ENCODE data around the gene ISX. TPM values are rescaled to one million over a fixed set of nuclear protein-coding genes. Genes with fewer than 3 reads are reported as not detected.

The ISX gene
- total RNA-seq, 4 donors from 2014 or later, result 0.34 TPM; not detected in 3

- no peaks in the 10 kb centered on the region for H3K4me1 ChIP-seq
- ATAC-seq (no peak), DNase-seq (no peak)
- in situ Hi-C loops (cut with MboI; ENCODE audit: low sequenced_read_pairs in 4 of 4) (no loop called here), intact Hi-C loops (cut with DNase I; ENCODE audit: low total_unique reads) (no loop called here)
- H3K4me3 ChIP-seq, result no peak overlapping the region
- H3K27me3 ChIP-seq, result peaks cover 0 to 6% (median 0%) of the 10 kb centered on the region in 3 donors
- H3K36me3 ChIP-seq, result no peaks in the 10 kb centered on the region
- no peak overlapping the region for H3K27ac ChIP-seq
- no peaks in the 10 kb centered on the region for H3K9me3 ChIP-seq
- no peak for TF ChIP-seq CTCF (IDR thresholded peaks at IDR 0.05 in 4 of 5, conservative IDR thresholded peaks at IDR 0.05 in 1 of 5)
- no peak for TF ChIP-seq POLR2A (IDR thresholded peaks at IDR 0.05)
These were observed 38.5 kb downstream of the ISX start for GRCh38 chr22:35104491-35104890.

GRCh38 chr22:35109616-35110015 is 43.7 kb downstream of the ISX start:
- in situ Hi-C loops (cut with MboI; ENCODE audit: low sequenced_read_pairs in 4 of 4) (no loop called here), intact Hi-C loops (cut with DNase I; ENCODE audit: low total_unique reads) (no loop called here)
- no peaks in the 10 kb centered on the region for H3K9me3 ChIP-seq

GRCh38 chr22:35111244-35111643 is 45.3 kb downstream of the ISX start:
- TF ChIP-seq POLR2A (IDR thresholded peaks at IDR 0.05) (no peak), CTCF (IDR thresholded peaks at IDR 0.05 in 4 of 5, conservative IDR thresholded peaks at IDR 0.05 in 1 of 5) (no peak)
- Histone ChIP-seq H3K4me3 (no peak overlapping the region), H3K9me3 (no peaks in the 10 kb centered on the region), H3K36me3 (no peaks in the 10 kb centered on the region), H3K27me3 (peaks cover 0 to 6% (median 0%) of the 10 kb centered on the region in 3 donors), H3K27ac (no peak overlapping the region), H3K4me1 (no peaks in the 10 kb centered on the region)
- ATAC-seq, result no peak
- intact Hi-C loops (cut with DNase I; ENCODE audit: low total_unique reads), result no loop called here
- DNase-seq, result no peak
- in situ Hi-C loops (cut with MboI; ENCODE audit: low sequenced_read_pairs in 4 of 4), result no loop called here

More at GRCh38 chr22:35109616-35110015, 43.7 kb downstream of the ISX start:
- TF ChIP-seq POLR2A (IDR thresholded peaks at IDR 0.05), result no peak
- no peak for TF ChIP-seq CTCF (IDR thresholded peaks at IDR 0.05 in 4 of 5, conservative IDR thresholded peaks at IDR 0.05 in 1 of 5)
- no peak for ATAC-seq
- H3K4me3 ChIP-seq, result no peak overlapping the region
- peaks cover 0 to 6% (median 0%) of the 10 kb centered on the region in 3 donors for H3K27me3 ChIP-seq
- no peak for DNase-seq
- no peaks in the 10 kb centered on the region for H3K4me1 ChIP-seq
- no peaks in the 10 kb centered on the region for H3K36me3 ChIP-seq
- H3K27ac ChIP-seq, result no peak overlapping the region

GRCh38 chr22:35113341-35113740 is 47.4 kb downstream of the ISX start:
- no peak overlapping the region for H3K4me3 ChIP-seq
- no peaks in the 10 kb centered on the region for H3K36me3 ChIP-seq
- DNase-seq (no peak), ATAC-seq (no peak)
- H3K27ac ChIP-seq, result no peak overlapping the region
- no peaks in the 10 kb centered on the region for H3K4me1 ChIP-seq
- intact Hi-C loops (cut with DNase I; ENCODE audit: low total_unique reads) (no loop called here), in situ Hi-C loops (cut with MboI; ENCODE audit: low sequenced_read_pairs in 4 of 4) (no loop called here)
- TF ChIP-seq CTCF (IDR thresholded peaks at IDR 0.05 in 4 of 5, conservative IDR thresholded peaks at IDR 0.05 in 1 of 5) (no peak), POLR2A (IDR thresholded peaks at IDR 0.05) (no peak)
- no peaks in the 10 kb centered on the region for H3K9me3 ChIP-seq
- H3K27me3 ChIP-seq, result peaks cover 0 to 2% (median 0%) of the 10 kb centered on the region in 3 donors

Measured in gastrocnemius medialis (tissue), 4 donors.